Spleen (tissue), 11 donors: ENCODE measurements around the gene LY6G6D. TPM values are rescaled to one million over a fixed set of nuclear protein-coding genes. Genes with fewer than 3 reads are reported as not detected.

Experiments used
- DNase-seq: peaks from one replicate; pipeline ENCODE4 v3.0.0-alpha.2; 2020
- H3K27ac ChIP-seq, 8 donors: fragments of 200-600 bp; sonication (generic) in 7 of 8; 1 replicate in 4 of 8; 2 replicates in 4 of 8; pipeline versions ENCODE4 v1.5.0 to v1.8.0; 2016 to 2021; ENCODE audit warnings: inconsistent platforms in 4 of 8, mild to moderate bottlenecking in 4 of 8, moderate library complexity in 1 of 8
- H3K27me3 ChIP-seq, 7 donors: fragments of 200-600 bp; sonication (generic) in 6 of 7; replicated peaks in 1 of 7; 1 replicate in 4 of 7; 2 replicates in 3 of 7; pipeline versions ENCODE4 v1.5.0 to v1.8.0; 2016 to 2021; ENCODE audit warnings: inconsistent platforms in 3 of 7, mild to moderate bottlenecking in 1 of 7
- H3K36me3 ChIP-seq, 6 donors: fragments of 200-600 bp; sonication (generic) in 5 of 6; 1 replicate in 4 of 6; 2 replicates in 2 of 6; pipeline versions ENCODE4 v1.5.0 to v1.8.0; 2016 to 2021; ENCODE audit warnings: inconsistent platforms in 2 of 6
- H3K4me1 ChIP-seq, 6 donors: fragments of 200-600 bp; sonication (generic) in 5 of 6; 1 replicate in 3 of 6; 2 replicates in 3 of 6; pipeline versions ENCODE4 v1.5.0 to v1.8.0; 2016 to 2021; ENCODE audit warnings: inconsistent platforms in 3 of 6
- H3K4me3 ChIP-seq, 8 donors: fragments of 200-600 bp; sonication (generic) in 7 of 8; 1 replicate in 4 of 8; 2 replicates in 4 of 8; pipeline versions ENCODE4 v1.5.0 to v1.8.0; 2016 to 2021; ENCODE audit warnings: inconsistent platforms in 4 of 8, mild to moderate bottlenecking in 4 of 8, moderate library complexity in 2 of 8
- H3K9me3 ChIP-seq, 8 donors: fragments of 200-600 bp; sonication (generic) in 7 of 8; 1 replicate in 4 of 8; 2 replicates in 4 of 8; pipeline versions ENCODE4 v1.5.0 to v1.8.0; 2016 to 2021; ENCODE audit warnings: inconsistent platforms in 4 of 8
- CTCF ChIP-seq, 11 experiments: fragments of 200-600 bp in 7 of 11; fragments of 450-650 bp in 4 of 11; sonication (generic) in 4 of 11; IDR thresholded peaks in 8 of 11; conservative IDR thresholded peaks in 3 of 11; 1 replicate in 7 of 11; 2 replicates in 4 of 11; pipeline versions ENCODE4 v1.4.0 to v1.8.0; 2016 to 2021; ENCODE audit warnings: antibody characterized with exemption in 11 of 11, inconsistent platforms in 4 of 11, mild to moderate bottlenecking in 1 of 11
- POLR2A ChIP-seq, 3 donors: fragments of 450-650 bp; IDR thresholded peaks; one replicate each; pipeline ENCODE4 v1.5.1; 2017; ENCODE audit warnings: antibody characterized with exemption in 3 of 3, mild to moderate bottlenecking in 1 of 3
- POLR2AphosphoS5 ChIP-seq, 3 donors: sonication (generic); formaldehyde crosslinking; IDR thresholded peaks; one replicate each; pipeline ENCODE4 v1.5.1; 2017; ENCODE audit warnings: antibody characterized with exemption in 3 of 3
- WGBS, 5 donors: extraction: QIAGEN DNeasy Blood & Tissue Kit in 3 of 5; methylation state at CpG; one replicate each; pipeline versions ENCODE4 v1.1.5 to v1.1.7; 2013 to 2018; 5-methylcytosine and 5-hydroxymethylcytosine counted together
- intact Hi-C: fragments of 100-400 bp; cut with DNase I; formaldehyde crosslinking; loops from one replicate; pipeline ENCODE4 v1.15.0; 2023; ENCODE audit warnings: low total_unique reads
- polyA plus RNA-seq, 3 donors: library from polyadenylated mRNA; stranded (reverse); fragments of 200-250 nt; gene quantifications; one replicate each; pipeline ENCODE4 v1.2.1, GENCODE V29; 2013
- total RNA-seq, 7 donors: library from RNA; depleted of rRNA in 3 of 7; stranded (reverse); fragments of >200 nt in 3 of 7; fragmentation: NEBNext Ultra II Directional in 4 of 7; extraction: Animal tissue kit (Norgen Biotek cat#: 25700) in 4 of 7; gene quantifications; one replicate each; pipeline versions ENCODE4 v1.1.0 to v1.2.1, GENCODE V29; 2016 to 2021
- donor health status: healthy with polysubstance abuse.
- donor health status: DM: no; HTN: no; CAD: no; lungs with moderate emphysema.
- donor health status: DM: no; HTN: no; CAD: no.
- donor health status: Bipolar disorder and iron deficiency.
- donor health status: healthy.
- donor health status: DM: no; HTN: no; CAD: no.
- donor health status: DM: yes; HTN: yes; CAD: no.

The LY6G6D gene
- total and polyA plus RNA-seq, 10 donors, result not detected

- H3K4me1 ChIP-seq, result peaks cover 0 to 24% (median 9%) of the 10 kb centered on the region in 6 donors
- no peak overlapping the region for H3K4me3 ChIP-seq
- intact Hi-C loops, result no loop called here
- no peak for DNase-seq
- 52 to 70% (median 60%) methylated on average over 1 of the region's 1 CpG for WGBS, 5 donors
- peaks cover 0 to 47% (median 7%) of the 10 kb centered on the region in 6 donors for H3K36me3 ChIP-seq
- no peaks in the 10 kb centered on the region for H3K27me3 ChIP-seq
- no peaks in the 10 kb centered on the region for H3K9me3 ChIP-seq
- peak overlapping the region in 3 of 8 donors; percentile 6 to 20 (median 10) for H3K27ac ChIP-seq
- no peak for TF ChIP-seq POLR2AphosphoS5 (IDR thresholded peaks at IDR 0.05)
- TF ChIP-seq CTCF (IDR thresholded peaks at IDR 0.05 in 8 of 11, conservative IDR thresholded peaks at IDR 0.05 in 3 of 11), result no peak
- TF ChIP-seq POLR2A (IDR thresholded peaks at IDR 0.05), result no peak
These were observed 48.4 kb downstream of the LY6G6D start for GRCh38 chr6:31763619-31763940.

GRCh38 chr6:31764198-31764597 lies 49.0 kb downstream of the LY6G6D start:
- TF ChIP-seq POLR2A (IDR thresholded peaks at IDR 0.05) (no peak), POLR2AphosphoS5 (IDR thresholded peaks at IDR 0.05) (no peak), CTCF (IDR thresholded peaks at IDR 0.05 in 8 of 11, conservative IDR thresholded peaks at IDR 0.05 in 3 of 11) (no peak)

GRCh38 chr6:31765559-31765909 lies 50.4 kb downstream of the LY6G6D start:
- Histone ChIP-seq H3K4me3 (no peak overlapping the region), H3K36me3 (peaks cover 0 to 28% (median 6%) of the 10 kb centered on the region in 6 donors), H3K27ac (no peak overlapping the region), H3K4me1 (peaks cover 0 to 37% (median 21%) of the 10 kb centered on the region in 6 donors), H3K9me3 (no peaks in the 10 kb centered on the region), H3K27me3 (no peaks in the 10 kb centered on the region)
- intact Hi-C loops, result no loop called here
- TF ChIP-seq CTCF (IDR thresholded peaks at IDR 0.05 in 8 of 11, conservative IDR thresholded peaks at IDR 0.05 in 3 of 11) (no peak), POLR2A (IDR thresholded peaks at IDR 0.05) (no peak), POLR2AphosphoS5 (IDR thresholded peaks at IDR 0.05) (no peak)
- DNase-seq, result peak; percentile 66
- 75 to 86% (median 84%) methylated on average over 9 of the region's 9 CpGs for WGBS, 5 donors

More at GRCh38 chr6:31764198-31764597, 49.0 kb downstream of the LY6G6D start:
- Histone ChIP-seq H3K36me3 (peaks cover 0 to 42% (median 7%) of the 10 kb centered on the region in 6 donors), H3K27me3 (no peaks in the 10 kb centered on the region), H3K27ac (no peak overlapping the region), H3K4me3 (no peak overlapping the region), H3K4me1 (peaks cover 0 to 27% (median 13%) of the 10 kb centered on the region in 6 donors), H3K9me3 (no peaks in the 10 kb centered on the region)
- DNase-seq, result peak; percentile 34
- intact Hi-C loops, result no loop called here
- 84 to 91% (median 87%) methylated on average over 4 of the region's 4 CpGs for WGBS, 5 donors

GRCh38 chr6:31765910-31766794 lies 51.0 kb downstream of the LY6G6D start:
- H3K4me1 ChIP-seq, result peaks cover 0 to 37% (median 21%) of the 10 kb centered on the region in 6 donors
- intact Hi-C loops, result no loop called here
- peaks cover 0 to 22% (median 5%) of the 10 kb centered on the region in 6 donors for H3K36me3 ChIP-seq
- H3K9me3 ChIP-seq, result no peaks in the 10 kb centered on the region
- no peaks in the 10 kb centered on the region for H3K27me3 ChIP-seq
- H3K4me3 ChIP-seq, result peak overlapping the region in 2 of 8 donors; percentile 20 to 39
- TF ChIP-seq POLR2AphosphoS5 (IDR thresholded peaks at IDR 0.05) (peak in 1 of 3 donors; percentile 18), POLR2A (IDR thresholded peaks at IDR 0.05) (no peak), CTCF (IDR thresholded peaks at IDR 0.05 in 8 of 11, conservative IDR thresholded peaks at IDR 0.05 in 3 of 11) (no peak)
- peak; percentile 72 for DNase-seq
- H3K27ac ChIP-seq, result no peak overlapping the region
- 63 to 86% (median 73%) methylated on average over 37 to 42 of the region's 42 CpGs for WGBS, 5 donors
